H1 (cell line): ENCODE results near the gene RBFOX1. TPM values are rescaled to one million over a fixed set of nuclear protein-coding genes. Genes with fewer than 3 reads are reported as not detected.

Experiments
- CTCF ChIA-PET: fragments of 300-600 bp; sonication (Branson Sonifier 250); formaldehyde crosslinking; loops from one replicate; lab custom pipeline; 2021; ENCODE audit not compliant: partially characterized antibody; lab: Charles Lee
- POLR2A ChIA-PET: fragments of 300-600 bp; sonication (Branson Sonifier 250); formaldehyde crosslinking; loops from one replicate; lab custom pipeline; 2021; ENCODE audit warnings: inconsistent platforms; ENCODE audit not compliant: partially characterized antibody; lab: Charles Lee
- DNase-seq, 2 experiments: peaks; one replicate each; pipeline versions ENCODE4 v3.0.0 to v3.0.0-alpha.2; 2010 to 2022; ENCODE audit warnings: low spot score in 2 of 2, low read depth in 1 of 2, mixed read lengths in 1 of 2
- FAIRE-seq: peaks from 2 replicates; lab custom pipeline; 2011; peaks lifted over from hg19 to GRCh38; lab: Jason Lieb, UNC
- H2AFZ ChIP-seq: 2 replicates; pipeline ENCODE4 v1.8.1; 2012; ENCODE audit warnings: low read length, inconsistent platforms
- H2AK5ac ChIP-seq: 2 replicates; pipeline ENCODE4 v1.6.1; 2013; ENCODE audit warnings: low read depth, low read length
- H2BK120ac ChIP-seq: replicated peaks from 2 replicates; pipeline ENCODE3; 2013; ENCODE audit warnings: low read depth, low read length, inconsistent platforms
- H2BK12ac ChIP-seq: 2 replicates; pipeline ENCODE4 v1.6.1; 2013; ENCODE audit warnings: low read depth, low read length
- H2BK15ac ChIP-seq: 2 replicates; pipeline ENCODE4 v1.6.1; 2013; ENCODE audit warnings: low read length
- H2BK20ac ChIP-seq: 2 replicates; pipeline ENCODE4 v1.6.1; 2013; ENCODE audit warnings: low read length
- H2BK5ac ChIP-seq: 2 replicates; pipeline ENCODE4 v1.6.1; 2013; ENCODE audit warnings: low read depth, low read length
- H3K14ac ChIP-seq: 2 replicates; pipeline ENCODE4 v1.6.1; 2013; ENCODE audit warnings: inconsistent platforms; ENCODE audit not compliant: insufficient read length
- H3K18ac ChIP-seq: 2 replicates; pipeline ENCODE4 v1.6.1; 2013; ENCODE audit warnings: low read length; ENCODE audit errors: extremely low read depth
- H3K23ac ChIP-seq: 2 replicates; pipeline ENCODE4 v1.6.1; 2013; ENCODE audit warnings: inconsistent platforms; ENCODE audit not compliant: insufficient read length
- H3K23me2 ChIP-seq: 2 replicates; pipeline ENCODE4 v1.6.1; 2013; ENCODE audit warnings: low read depth, low read length
- H3K27ac ChIP-seq: 2 replicates; pipeline ENCODE4 v1.6.1; 2011; ENCODE audit warnings: low read depth, low read length, inconsistent platforms
- H3K27me3 ChIP-seq, 4 experiments: replicated peaks in 1 of 4; 1 replicate in 1 of 4; 2 replicates in 3 of 4; pipeline versions ENCODE4 v1.6.1 to v1.8.1; 2011 to 2013; ENCODE audit warnings: low read length in 3 of 4, mild to moderate bottlenecking in 3 of 4, inconsistent platforms in 2 of 4, mixed read lengths in 2 of 4, moderate library complexity in 1 of 4; ENCODE audit not compliant: control insufficient read depth in 3 of 4, insufficient read depth in 3 of 4; ENCODE audit errors: extremely low read depth in 1 of 4
- H3K36me3 ChIP-seq, 4 experiments: 2 replicates each; pipeline versions ENCODE4 v1.6.1 to v1.8.1; 2011 to 2013; ENCODE audit warnings: mild to moderate bottlenecking in 4 of 4, low read length in 3 of 4, moderate library complexity in 2 of 4, control low read depth in 1 of 4, inconsistent platforms in 1 of 4; ENCODE audit not compliant: insufficient read depth in 4 of 4, control insufficient read depth in 2 of 4
- H3K4ac ChIP-seq: replicated peaks from 2 replicates; pipeline ENCODE3; 2013; ENCODE audit warnings: low read length, low read depth, mixed read lengths, inconsistent platforms; ENCODE audit not compliant: insufficient read length
- H3K4me1 ChIP-seq, 4 experiments: replicated peaks in 1 of 4; 1 replicate in 1 of 4; 2 replicates in 3 of 4; pipeline versions ENCODE4 v1.6.1 to v1.8.1; 2011 to 2013; ENCODE audit warnings: low read length in 3 of 4, inconsistent platforms in 2 of 4, mixed read lengths in 1 of 4; ENCODE audit not compliant: insufficient read depth in 4 of 4, control insufficient read depth in 3 of 4
- H3K4me2 ChIP-seq, 2 experiments: 2 replicates each; pipeline versions ENCODE4 v1.6.1 to v1.8.1; 2011 to 2013; ENCODE audit warnings: low read depth in 2 of 2, low read length in 2 of 2, control low read depth in 1 of 2, inconsistent platforms in 1 of 2, mild to moderate bottlenecking in 1 of 2; ENCODE audit not compliant: insufficient read depth in 1 of 2
- H3K4me3 ChIP-seq, 4 experiments: fragments of 200-600, 300-600 bp in 1 of 4; sonication (generic), shearing (Covaris generic), sonication (Bioruptor Twin) in 1 of 4; 2 replicates each; pipeline versions ENCODE4 v1.5.1 to v1.8.1; 2011 to 2016; ENCODE audit warnings: low read length in 4 of 4, low read depth in 3 of 4, control low read depth in 2 of 4, inconsistent platforms in 2 of 4, mild to moderate bottlenecking in 2 of 4, mixed read lengths in 1 of 4, moderate library complexity in 1 of 4; ENCODE audit not compliant: insufficient read depth in 2 of 4; ENCODE audit errors: extremely low read depth in 1 of 4
- H3K56ac ChIP-seq: replicated peaks from 2 replicates; pipeline ENCODE3; 2013; ENCODE audit warnings: low read depth, mild to moderate bottlenecking, mixed read lengths, low read length, inconsistent platforms; ENCODE audit not compliant: insufficient read length
- H3K79me1 ChIP-seq: 2 replicates; pipeline ENCODE4 v1.6.1; 2013; ENCODE audit warnings: low read depth, low read length, control low read depth
- H3K79me2 ChIP-seq, 2 experiments: 2 replicates each; pipeline versions ENCODE4 v1.6.1 to v1.8.1; 2012 to 2013; ENCODE audit warnings: low read length in 2 of 2, mild to moderate bottlenecking in 2 of 2, inconsistent platforms in 1 of 2; ENCODE audit not compliant: insufficient read depth in 2 of 2, control insufficient read depth in 1 of 2
- H3K9ac ChIP-seq, 4 experiments: replicated peaks in 1 of 4; 1 replicate in 1 of 4; 2 replicates in 3 of 4; pipeline versions ENCODE4 v1.6.1 to v1.8.1; 2011 to 2013; ENCODE audit warnings: low read depth in 3 of 4, low read length in 3 of 4, control low read depth in 2 of 4, mild to moderate bottlenecking in 2 of 4, moderate library complexity in 2 of 4, inconsistent platforms in 1 of 4; ENCODE audit errors: extremely low read depth in 1 of 4
- H3K9me3 ChIP-seq, 2 experiments: 2 replicates each; pipeline versions ENCODE4 v1.6.1 to v1.8.1; 2012 to 2013; ENCODE audit warnings: mild to moderate bottlenecking in 2 of 2, moderate library complexity in 2 of 2, control low read depth in 1 of 2, inconsistent platforms in 1 of 2, low read depth in 1 of 2, low read length in 1 of 2, mixed read lengths in 1 of 2; ENCODE audit not compliant: insufficient read depth in 2 of 2
- H4K20me1 ChIP-seq, 2 experiments: replicated peaks in 1 of 2; 2 replicates each; pipeline versions ENCODE3 to v1.8.1; 2011 to 2013; ENCODE audit warnings: inconsistent platforms in 2 of 2, low read length in 2 of 2, mild to moderate bottlenecking in 1 of 2; ENCODE audit not compliant: insufficient read depth in 2 of 2, control insufficient read depth in 1 of 2
- H4K5ac ChIP-seq: 2 replicates; pipeline ENCODE4 v1.6.1; 2013; ENCODE audit warnings: low read length, low read depth, mixed read lengths, inconsistent platforms; ENCODE audit not compliant: insufficient read length
- H4K8ac ChIP-seq: 2 replicates; pipeline ENCODE4 v1.8.0; 2013; ENCODE audit warnings: mild to moderate bottlenecking, moderate library complexity, low read length, inconsistent platforms; ENCODE audit not compliant: insufficient read depth; ENCODE audit errors: extremely low read depth
- H4K91ac ChIP-seq: replicated peaks from 2 replicates; pipeline ENCODE3; 2013; ENCODE audit warnings: low read length, mixed read lengths, inconsistent platforms; ENCODE audit not compliant: insufficient read length
- BACH1 ChIP-seq: IDR thresholded peaks from 2 replicates; pipeline ENCODE4 v1.6.1; 2012; ENCODE audit warnings: low read length, improper control_type of control experiment
- BCL11A ChIP-seq, 2 experiments: IDR thresholded peaks; one replicate each; pipeline ENCODE4 v1.6.1; 2011; ENCODE audit warnings: low read depth in 2 of 2, low read length in 2 of 2, mild to moderate bottlenecking in 2 of 2
- CBX8 ChIP-seq: fragments of 300-800, 300-1000 bp; sonication (generic); IDR thresholded peaks from 2 replicates; pipeline ENCODE4 v1.7.1; 2016; ENCODE audit warnings: low read depth, low read length, borderline replicate concordance
- CHD2 ChIP-seq: IDR thresholded peaks from 2 replicates; pipeline ENCODE4 v1.6.1; 2012; ENCODE audit warnings: low read length, improper control_type of control experiment
- GTF2F1 ChIP-seq: IDR thresholded peaks from 2 replicates; pipeline ENCODE4 v1.6.1; 2012; ENCODE audit warnings: low read depth, low read length, improper control_type of control experiment, borderline replicate concordance
- KDM4A ChIP-seq: IDR thresholded peaks from one replicate; pipeline ENCODE4 v1.7.1; 2012; ENCODE audit warnings: low read depth, mild to moderate bottlenecking, moderate library complexity, low read length, inconsistent platforms; ENCODE audit not compliant: severe bottlenecking
- NANOG ChIP-seq: IDR thresholded peaks from 2 replicates; pipeline ENCODE4 v1.6.1; 2011; ENCODE audit warnings: low read length, low read depth, mild to moderate bottlenecking, inconsistent platforms; ENCODE audit not compliant: insufficient read depth, poor library complexity, severe bottlenecking
- PHF8 ChIP-seq: fragments of 200-600 bp; sonication (generic); conservative IDR thresholded peaks from 2 replicates; pipeline ENCODE4 v1.7.1; 2012; ENCODE audit warnings: low read depth, mild to moderate bottlenecking, inconsistent platforms, low read length, moderate library complexity
- RBBP5 ChIP-seq: IDR thresholded peaks from 2 replicates; pipeline ENCODE4 v1.7.1; 2012; ENCODE audit warnings: low read depth, mild to moderate bottlenecking, inconsistent platforms, low read length, moderate library complexity, borderline replicate concordance
- SP2 ChIP-seq: IDR thresholded peaks from 2 replicates; pipeline ENCODE4 v1.6.1; 2012; ENCODE audit warnings: mild to moderate bottlenecking, low read length, inconsistent platforms
- SP4 ChIP-seq: IDR thresholded peaks from 2 replicates; pipeline ENCODE4 v1.6.1; 2012; ENCODE audit warnings: low read length, inconsistent platforms
- SUZ12 ChIP-seq: fragments of 200-600 bp; sonication (generic); IDR thresholded peaks from 2 replicates; pipeline ENCODE4 v1.6.1; 2012; ENCODE audit warnings: mild to moderate bottlenecking, inconsistent platforms, low read length, moderate library complexity, mixed read lengths
- TCF12 ChIP-seq: IDR thresholded peaks from 2 replicates; pipeline ENCODE4 v1.6.1; 2011; ENCODE audit warnings: low read depth, mild to moderate bottlenecking, low read length
- WGBS, 2 experiments: shearing (Covaris generic) in 1 of 2; methylation state at CpG; one replicate each; pipeline versions ENCODE4 v1.1.6 to v1.1.7; 2013 to 2015; ENCODE audit warnings: low lambda C conversion rate in 2 of 2, mixed read lengths in 2 of 2, inconsistent platforms in 1 of 2, low coverage in 1 of 2, missing lambda C conversion rate in 1 of 2; ENCODE audit not compliant: insufficient replicate concordance in 2 of 2, insufficient coverage in 1 of 2, insufficient read length in 1 of 2; ENCODE audit errors: extremely low coverage in 1 of 2, missing lambda C conversion rate in 1 of 2; 5-methylcytosine and 5-hydroxymethylcytosine counted together
- polyA plus RNA-seq, 7 experiments: library from polyadenylated mRNA; depleted of rRNA in 3 of 7; stranded (reverse) in 5 of 7; unstranded in 2 of 7; fragments of >200 nt in 5 of 7; fragments of 200-250 nt in 2 of 7; gene quantifications; 1 replicate in 5 of 7; 2 replicates in 1 of 7; 4 replicates in 1 of 7; pipeline versions ENCODE4 v1.2.1 to v1.2.3, GENCODE V29; 2011 to 2013; ENCODE audit warnings: missing spikeins in 2 of 7, mixed read lengths in 2 of 7
- total RNA-seq: library from RNA; stranded (reverse); fragmentation: NEBNext Ultra II Directional; extraction: Animal tissue kit (Norgen Biotek cat#: 25700); gene quantifications from 2 replicates; pipeline ENCODE4 v1.2.1, GENCODE V29; 2021
- TF ChIP-seq, protein P1 (sequence below): IDR thresholded peaks from 2 replicates; pipeline ENCODE4 v1.6.1; 2011; ENCODE audit warnings: low read length, improper control_type of control experiment

RBFOX1 gene
- total and polyA plus RNA-seq, 2 of the 8 experiments (the other 6 are each of a cell fraction or from before 2014, with no cell fraction given), result 1.7 to 2.8 TPM

DNA sequence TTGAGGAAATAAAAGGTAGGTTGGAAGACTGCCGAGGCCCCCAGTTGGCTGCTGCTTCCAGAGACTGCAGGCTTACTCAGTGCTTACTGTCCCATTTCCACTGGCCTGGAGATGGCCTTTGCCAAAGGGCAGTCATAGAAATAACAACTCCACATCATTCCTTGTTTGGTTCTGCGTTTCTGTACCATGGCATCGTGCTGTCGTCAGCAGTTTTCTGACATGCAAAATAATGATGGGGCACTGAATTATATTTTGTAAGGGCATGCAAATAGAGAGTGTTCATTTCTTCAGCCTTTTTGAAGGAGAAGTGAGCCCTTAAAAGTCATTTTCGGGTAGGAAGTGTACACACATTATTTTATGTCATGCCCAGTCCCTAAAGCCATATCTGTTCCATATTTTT lies 88.9 kb downstream of the RBFOX1 start:
- no peaks in the 10 kb centered on the region for H3K36me3 ChIP-seq
- POLR2A ChIA-PET, result interaction anchor here (1.3 kb wide), 1 partner anchor 17 kb away, joined by 3 read pairs; no protein-coding TSS in a partner anchor
- H3K27ac ChIP-seq, result no peak overlapping the region
- H2BK15ac ChIP-seq, result no peak overlapping the region
- no peak overlapping the region for H2AK5ac ChIP-seq
- H4K20me1 ChIP-seq, result no peaks in the 10 kb centered on the region
- no peak overlapping the region for H4K8ac ChIP-seq
- H3K23ac ChIP-seq, result no peak overlapping the region
- FAIRE-seq, result no peak
- no peaks in the 10 kb centered on the region for H3K79me2 ChIP-seq
- H2BK120ac ChIP-seq, result no peak overlapping the region
- H3K27me3 ChIP-seq, result no peaks in the 10 kb centered on the region
- H2BK12ac ChIP-seq, result no peak overlapping the region
- H3K56ac ChIP-seq, result no peak overlapping the region
- H3K4me1 ChIP-seq, result peaks cover 0 to 4% (median 1%) of the 10 kb centered on the region in 4 experiments; a peak in 1 of 7 replicates
- H3K4me2 ChIP-seq, result no peak overlapping the region
- no peak overlapping the region for H2BK5ac ChIP-seq
- 90% methylated on average over 5 of the region's 5 CpGs; no CpG with 5 or more reads in 1 of the 2 experiments for WGBS, 2 experiments
- no peaks in the 10 kb centered on the region for H3K9me3 ChIP-seq
- H3K4me3 ChIP-seq, result no peak overlapping the region
- 0 out of 2 replicates have a peak, but pooled peaks cover 2% of the 10 kb centered on the region for H3K23me2 ChIP-seq
- H3K79me1 ChIP-seq, result no peaks in the 10 kb centered on the region
- H3K9ac ChIP-seq, result no peak overlapping the region
- no peak overlapping the region for H3K18ac ChIP-seq
- H3K4ac ChIP-seq, result no peak overlapping the region
- no peak overlapping the region for H4K91ac ChIP-seq
- no peak overlapping the region for H2BK20ac ChIP-seq
- no peak overlapping the region for H3K14ac ChIP-seq
- DNase-seq, result no peak
- no peak overlapping the region for H2AFZ ChIP-seq
- H4K5ac ChIP-seq, result no peak overlapping the region
- CTCF ChIA-PET, result no interaction called here
- TF ChIP-seq CHD2, result no peak
- TF ChIP-seq RBBP5, result no peak
- no peak for TF ChIP-seq CBX8
- no peak for TF ChIP-seq SUZ12
- TF ChIP-seq TCF12, result no peak
- no peak for TF ChIP-seq GTF2F1
- TF ChIP-seq, protein P1, sequence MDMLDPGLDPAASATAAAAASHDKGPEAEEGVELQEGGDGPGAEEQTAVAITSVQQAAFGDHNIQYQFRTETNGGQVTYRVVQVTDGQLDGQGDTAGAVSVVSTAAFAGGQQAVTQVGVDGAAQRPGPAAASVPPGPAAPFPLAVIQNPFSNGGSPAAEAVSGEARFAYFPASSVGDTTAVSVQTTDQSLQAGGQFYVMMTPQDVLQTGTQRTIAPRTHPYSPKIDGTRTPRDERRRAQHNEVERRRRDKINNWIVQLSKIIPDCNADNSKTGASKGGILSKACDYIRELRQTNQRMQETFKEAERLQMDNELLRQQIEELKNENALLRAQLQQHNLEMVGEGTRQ, result no peak
- no peak for TF ChIP-seq BACH1
- no peak for TF ChIP-seq NANOG
- TF ChIP-seq BCL11A (IDR thresholded peaks at IDR 0.05; ENCODE audit: low read depth in 2 of 2, low read length in 2 of 2), result no peak
- no peak for TF ChIP-seq SP4
- TF ChIP-seq SP2, result no peak
- TF ChIP-seq KDM4A, result no peak
- no peak for TF ChIP-seq PHF8
